Gastroesophageal sphincter (tissue), 3 donors: ENCODE measurements around the gene SNAP29.

Experiments used
- EP300 ChIP-seq: sonication (generic); formaldehyde crosslinking; IDR thresholded peaks from one replicate; pipeline ENCODE4 v1.6.1; 2017; ENCODE audit warnings: antibody characterized with exemption, mild to moderate bottlenecking
- POLR2A ChIP-seq, 2 donors: fragments of 450-650 bp; IDR thresholded peaks; one replicate each; pipeline ENCODE4 v1.6.1; 2017; ENCODE audit warnings: antibody characterized with exemption in 2 of 2, mild to moderate bottlenecking in 2 of 2, moderate library complexity in 1 of 2
- POLR2AphosphoS5 ChIP-seq: sonication (generic); formaldehyde crosslinking; IDR thresholded peaks from one replicate; pipeline ENCODE4 v1.6.1; 2017; ENCODE audit warnings: antibody characterized with exemption
- TF ChIP-seq, protein P1 (sequence below), 4 experiments: fragments of 200-600 bp in 2 of 4; fragments of 450-650 bp in 2 of 4; sonication (generic) in 1 of 4; IDR thresholded peaks; one replicate each; pipeline ENCODE4 v1.5.1; 2017 to 2019; ENCODE audit warnings: antibody characterized with exemption in 4 of 4, mild to moderate bottlenecking in 2 of 4, moderate library complexity in 2 of 4

DNA sequence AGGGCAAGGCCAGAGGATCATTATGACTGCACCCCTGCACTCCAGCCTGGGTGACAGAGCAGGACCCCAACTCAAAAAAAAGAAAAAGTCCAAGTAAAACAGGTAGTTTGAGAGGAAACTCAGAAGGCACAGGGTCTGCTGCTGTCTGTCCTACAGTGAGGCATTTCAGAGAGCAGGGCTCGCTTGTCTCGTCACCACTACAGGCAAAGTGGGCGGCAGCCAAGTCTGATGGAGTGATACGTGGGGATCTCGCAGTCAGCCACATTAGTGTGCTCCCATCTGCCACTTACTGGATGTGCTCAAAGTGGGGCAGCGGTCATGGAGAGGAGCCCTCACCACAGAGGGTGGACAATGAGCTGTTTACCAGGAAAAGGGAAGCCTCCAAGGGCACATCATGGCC, 42.2 kb upstream of the SNAP29 start:
- TF ChIP-seq POLR2A (IDR thresholded peaks at IDR 0.05) (no peak), POLR2AphosphoS5 (no peak), EP300 (no peak)
- TF ChIP-seq, protein P1, sequence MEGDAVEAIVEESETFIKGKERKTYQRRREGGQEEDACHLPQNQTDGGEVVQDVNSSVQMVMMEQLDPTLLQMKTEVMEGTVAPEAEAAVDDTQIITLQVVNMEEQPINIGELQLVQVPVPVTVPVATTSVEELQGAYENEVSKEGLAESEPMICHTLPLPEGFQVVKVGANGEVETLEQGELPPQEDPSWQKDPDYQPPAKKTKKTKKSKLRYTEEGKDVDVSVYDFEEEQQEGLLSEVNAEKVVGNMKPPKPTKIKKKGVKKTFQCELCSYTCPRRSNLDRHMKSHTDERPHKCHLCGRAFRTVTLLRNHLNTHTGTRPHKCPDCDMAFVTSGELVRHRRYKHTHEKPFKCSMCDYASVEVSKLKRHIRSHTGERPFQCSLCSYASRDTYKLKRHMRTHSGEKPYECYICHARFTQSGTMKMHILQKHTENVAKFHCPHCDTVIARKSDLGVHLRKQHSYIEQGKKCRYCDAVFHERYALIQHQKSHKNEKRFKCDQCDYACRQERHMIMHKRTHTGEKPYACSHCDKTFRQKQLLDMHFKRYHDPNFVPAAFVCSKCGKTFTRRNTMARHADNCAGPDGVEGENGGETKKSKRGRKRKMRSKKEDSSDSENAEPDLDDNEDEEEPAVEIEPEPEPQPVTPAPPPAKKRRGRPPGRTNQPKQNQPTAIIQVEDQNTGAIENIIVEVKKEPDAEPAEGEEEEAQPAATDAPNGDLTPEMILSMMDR (IDR thresholded peaks at IDR 0.05): no peak
